ENCODE data around the gene TP53INP2. TPM values are rescaled to one million over a fixed set of nuclear protein-coding genes. Genes with fewer than 3 reads are reported as not detected.
"Not testable (repeated sequence)": the region's sequence is repeated elsewhere in the genome, so short reads cannot be mapped to it uniquely, and the experiment has no call there.

The TP53INP2 gene
- total and polyA plus RNA-seq, 2 experiments from 2014 or later = 8.6 to 10.6 TPM

- Histone ChIP-seq H3K4me1 (ENCODE audit: insufficient read depth) (no peaks in the 10 kb centered on the region), H3K9me2 (replicated peaks; ENCODE audit: insufficient read depth) (no peaks in the 10 kb centered on the region), H3K9me3 (ENCODE audit: low read depth) (no peaks in the 10 kb centered on the region), H3K27ac (no peak overlapping the region), H3K79me2 (no peaks in the 10 kb centered on the region), H3K4me2 (no peak overlapping the region), H4K20me1 (ENCODE audit: insufficient read depth, poor library complexity, severe bottlenecking) (no peaks in the 10 kb centered on the region), H3K36me3 (replicated peaks; ENCODE audit: insufficient read depth, low read depth) (no peaks in the 10 kb centered on the region), H3K27me3 (no peaks in the 10 kb centered on the region), H2AFZ (no peak overlapping the region), H3K4me3 (no peak overlapping the region)
- 87% methylated on average over 2 of the region's 2 CpGs for WGBS (ENCODE audit: low lambda C conversion rate, missing lambda C conversion rate)
- no peak for DNase-seq (ENCODE audit: low spot score)
- TF ChIP-seq EZH2 (IDR thresholded peaks at IDR 0.05; ENCODE audit: borderline replicate concordance) = no peak
- TF ChIP-seq CTCF (IDR thresholded peaks at IDR 0.05; ENCODE audit: poor library complexity) = no peak
- no peak for TF ChIP-seq EZH2phosphoT487 (IDR thresholded peaks at IDR 0.05; ENCODE audit: low read depth, severe bottlenecking, unreplicated experiment)
These were observed 16.1 kb downstream of the TP53INP2 start for GRCh38 chr20:34720266-34720665.

- not testable (repeated sequence) for H2AFZ ChIP-seq; H3K27me3 ChIP-seq; H3K9me3 ChIP-seq (ENCODE audit: low read depth); DNase-seq (ENCODE audit: low spot score); H3K4me2 ChIP-seq; H3K9me2 ChIP-seq (replicated peaks; ENCODE audit: insufficient read depth); H3K4me3 ChIP-seq; H4K20me1 ChIP-seq (ENCODE audit: insufficient read depth, poor library complexity, severe bottlenecking); H3K79me2 ChIP-seq; H3K4me1 ChIP-seq (ENCODE audit: insufficient read depth); H3K27ac ChIP-seq; H3K36me3 ChIP-seq (replicated peaks; ENCODE audit: insufficient read depth, low read depth)
- 98% methylated on average over 3 of the region's 3 CpGs for WGBS (ENCODE audit: low lambda C conversion rate, missing lambda C conversion rate)
These were observed 18.4 kb downstream of the TP53INP2 start for GRCh38 chr20:34722560-34722959.

- no peak for TF ChIP-seq EZH2phosphoT487 (IDR thresholded peaks at IDR 0.05; ENCODE audit: low read depth, severe bottlenecking, unreplicated experiment)
- TF ChIP-seq CTCF (IDR thresholded peaks at IDR 0.05; ENCODE audit: poor library complexity) = no peak
- TF ChIP-seq EZH2 (IDR thresholded peaks at IDR 0.05; ENCODE audit: borderline replicate concordance) = no peak
- H3K27ac ChIP-seq = no peak overlapping the region
- no peaks in the 10 kb centered on the region for H3K79me2 ChIP-seq
- no peaks in the 10 kb centered on the region for H4K20me1 ChIP-seq (ENCODE audit: insufficient read depth, poor library complexity, severe bottlenecking)
- H3K4me1 ChIP-seq (ENCODE audit: insufficient read depth) = no peaks in the 10 kb centered on the region
- 86% methylated on average over 3 of the region's 3 CpGs for WGBS (ENCODE audit: low lambda C conversion rate, missing lambda C conversion rate)
- no peak overlapping the region for H3K4me2 ChIP-seq
- no peaks in the 10 kb centered on the region for H3K36me3 ChIP-seq (replicated peaks; ENCODE audit: insufficient read depth, low read depth)
- H3K9me3 ChIP-seq (ENCODE audit: low read depth) = no peaks in the 10 kb centered on the region
- H3K4me3 ChIP-seq = no peak overlapping the region
- H3K9me2 ChIP-seq (replicated peaks; ENCODE audit: insufficient read depth) = no peaks in the 10 kb centered on the region
- DNase-seq (ENCODE audit: low spot score) = no peak
- H3K27me3 ChIP-seq = no peaks in the 10 kb centered on the region
- H2AFZ ChIP-seq = no peak overlapping the region
These were observed 20.0 kb downstream of the TP53INP2 start for GRCh38 chr20:34724172-34724571.

- no peaks in the 10 kb centered on the region for H3K4me1 ChIP-seq (ENCODE audit: insufficient read depth)
- no peaks in the 10 kb centered on the region for H3K27me3 ChIP-seq
- no peak for DNase-seq (ENCODE audit: low spot score)
- no peak overlapping the region for H3K27ac ChIP-seq
- no peaks in the 10 kb centered on the region for H3K36me3 ChIP-seq (replicated peaks; ENCODE audit: insufficient read depth, low read depth)
- H3K79me2 ChIP-seq = no peaks in the 10 kb centered on the region
- WGBS (ENCODE audit: low lambda C conversion rate, missing lambda C conversion rate) = 95% methylated on average over 2 of the region's 2 CpGs
- H2AFZ ChIP-seq = no peak overlapping the region
- H3K9me3 ChIP-seq (ENCODE audit: low read depth) = no peaks in the 10 kb centered on the region
- no peaks in the 10 kb centered on the region for H3K9me2 ChIP-seq (replicated peaks; ENCODE audit: insufficient read depth)
- H3K4me2 ChIP-seq = no peak overlapping the region
- no peak overlapping the region for H3K4me3 ChIP-seq
- H4K20me1 ChIP-seq (ENCODE audit: insufficient read depth, poor library complexity, severe bottlenecking) = no peaks in the 10 kb centered on the region
- TF ChIP-seq EZH2phosphoT487 (IDR thresholded peaks at IDR 0.05; ENCODE audit: low read depth, severe bottlenecking, unreplicated experiment) (no peak), CTCF (IDR thresholded peaks at IDR 0.05; ENCODE audit: poor library complexity) (no peak), EZH2 (IDR thresholded peaks at IDR 0.05; ENCODE audit: borderline replicate concordance) (no peak)
These were observed 25.3 kb downstream of the TP53INP2 start for GRCh38 chr20:34729416-34729815.

Data from hepatocyte (in vitro differentiated cells).